Panc1 (cell line): Measurements from ENCODE around the gene ECHS1. TPM values are rescaled to one million over a fixed set of nuclear protein-coding genes. Genes with fewer than 3 reads are reported as not detected.

ENCODE experiments used
- ATAC-seq: fragments of 200-7000 bp; cut with Tn5 transposase; 2 replicates; pipeline ENCODE4 v1.9.1; 2020; ENCODE audit warnings: mild to moderate bottlenecking, moderate library complexity
- BruUV-seq: library from RNA; stranded (reverse); fragments of 400-500 nt; replicated peaks from 2 replicates; lab custom pipeline; 2021; lab: Mats Ljungman, UMichigan
- CTCF ChIA-PET: fragments of 300-600 bp; sonication (Branson Sonifier 250); formaldehyde crosslinking; loops from one replicate; lab custom pipeline; 2022; ENCODE audit warnings: antibody characterized with exemption; lab: Charles Lee
- POLR2A ChIA-PET: fragments of 300-600 bp; sonication (Branson Sonifier 250); formaldehyde crosslinking; loops from one replicate; lab custom pipeline; 2022; ENCODE audit warnings: antibody characterized with exemption; lab: Charles Lee
- DNase-seq: peaks from one replicate; pipeline ENCODE4 v3.0.0-alpha.2; 2010; ENCODE audit warnings: low read depth, low spot score
- H3K27ac ChIP-seq: 2 replicates; pipeline ENCODE4 v1.5.1; 2011; ENCODE audit warnings: mild to moderate bottlenecking, low read length, inconsistent platforms
- H3K27me3 ChIP-seq: fragments of 200-500 bp; sonication (Bioruptor generic); 2 replicates; pipeline ENCODE4 v1.6.0; 2014; ENCODE audit warnings: low read length, inconsistent platforms; ENCODE audit not compliant: control insufficient read depth, insufficient read depth
- H3K36me3 ChIP-seq: fragments of 200-500 bp; sonication (Bioruptor generic); 2 replicates; pipeline ENCODE4 v1.5.1; 2014; ENCODE audit warnings: inconsistent platforms, mild to moderate bottlenecking, low read length, moderate library complexity; ENCODE audit not compliant: control insufficient read depth, insufficient read depth
- H3K4me1 ChIP-seq: 2 replicates; pipeline ENCODE4 v1.5.1; 2011; ENCODE audit warnings: inconsistent platforms, mild to moderate bottlenecking, low read length, moderate library complexity; ENCODE audit not compliant: control insufficient read depth, insufficient read depth
- H3K4me3 ChIP-seq, 2 experiments: 2 replicates each; pipeline ENCODE4 v1.5.1; 2011 to 2012; ENCODE audit warnings: low read depth in 2 of 2, low read length in 2 of 2, mild to moderate bottlenecking in 2 of 2, inconsistent platforms in 1 of 2, moderate library complexity in 1 of 2
- H3K9me3 ChIP-seq: fragments of 200-500 bp; sonication (Bioruptor generic); 2 replicates; pipeline ENCODE4 v1.5.1; 2014; ENCODE audit warnings: low read depth, mild to moderate bottlenecking, inconsistent platforms, low read length, moderate library complexity; ENCODE audit not compliant: control insufficient read depth, insufficient read depth
- CTCF ChIP-seq: fragments of 450-650 bp; IDR thresholded peaks from 2 replicates; pipeline ENCODE4 v1.5.1; 2017; ENCODE audit warnings: mild to moderate bottlenecking
- POLR2AphosphoS5 ChIP-seq: IDR thresholded peaks from 2 replicates; pipeline ENCODE4 v1.6.1; 2012; ENCODE audit warnings: mild to moderate bottlenecking, low read depth, low read length, moderate library complexity
- REST ChIP-seq, 2 experiments: IDR thresholded peaks; 2 replicates each; pipeline ENCODE4 v1.6.1; 2011 to 2012; ENCODE audit warnings: low read depth in 2 of 2, control low read depth in 1 of 2, low read length in 1 of 2, mild to moderate bottlenecking in 1 of 2, moderate library complexity in 1 of 2; ENCODE audit not compliant: insufficient read depth in 1 of 2
- SIN3A ChIP-seq: IDR thresholded peaks from 2 replicates; pipeline ENCODE4 v1.6.1; 2012; ENCODE audit warnings: low read depth, mild to moderate bottlenecking, low read length, moderate library complexity, borderline replicate concordance; ENCODE audit not compliant: insufficient read depth
- TCF7L2 ChIP-seq: IDR thresholded peaks from 2 replicates; pipeline ENCODE4 v1.6.1; 2011; ENCODE audit warnings: mild to moderate bottlenecking, low read depth, low read length, inconsistent platforms
- in situ Hi-C: cut with HindIII; loops from 2 replicates; pipeline ENCODE4 v1.10.0; 2016; ENCODE audit warnings: low sequenced_read_pairs, low pct_unique_long_range_greater_than_20kb
- intact Hi-C: fragments of 100-400 bp; cut with micrococcal nuclease; formaldehyde crosslinking; loops from one replicate; pipeline ENCODE4 v1.10.0; 2022; ENCODE audit not compliant: unreplicated experiment
- total RNA-seq: library from RNA; stranded (reverse); gene quantifications from one replicate; pipeline ENCODE4 v1.2.1, GENCODE V29; 2021; ENCODE audit not compliant: unreplicated experiment

ECHS1 gene
- total RNA-seq, 1 experiment from 2014 or later = 165 TPM

- Histone ChIP-seq H3K4me3 (no peak overlapping the region), H3K36me3 (no peaks in the 10 kb centered on the region), H3K9me3 (no peaks in the 10 kb centered on the region), H3K4me1 (peaks cover 6% of the 10 kb centered on the region; the same call in 1 of the 2 replicates), H3K27me3 (no peaks in the 10 kb centered on the region), H3K27ac (no peak overlapping the region)
- TF ChIP-seq SIN3A = no peak
- no peak for TF ChIP-seq TCF7L2
- no peak for TF ChIP-seq REST (IDR thresholded peaks at IDR 0.05; ENCODE audit: insufficient read depth in 1 of 2, low read depth in 2 of 2, low read length in 1 of 2)
- no peak for TF ChIP-seq POLR2AphosphoS5
- TF ChIP-seq CTCF = no peak
- no TSS peak for BruUV-seq
- ATAC-seq (no peak), DNase-seq (no peak)
- in situ Hi-C loops (no loop called here), intact Hi-C loops (no loop called here)
- ChIA-PET CTCF (no interaction called here), POLR2A (no interaction called here)
These were observed 17.2 kb downstream of the ECHS1 start for GRCh38 chr10:133355991-133356390.

DNA sequence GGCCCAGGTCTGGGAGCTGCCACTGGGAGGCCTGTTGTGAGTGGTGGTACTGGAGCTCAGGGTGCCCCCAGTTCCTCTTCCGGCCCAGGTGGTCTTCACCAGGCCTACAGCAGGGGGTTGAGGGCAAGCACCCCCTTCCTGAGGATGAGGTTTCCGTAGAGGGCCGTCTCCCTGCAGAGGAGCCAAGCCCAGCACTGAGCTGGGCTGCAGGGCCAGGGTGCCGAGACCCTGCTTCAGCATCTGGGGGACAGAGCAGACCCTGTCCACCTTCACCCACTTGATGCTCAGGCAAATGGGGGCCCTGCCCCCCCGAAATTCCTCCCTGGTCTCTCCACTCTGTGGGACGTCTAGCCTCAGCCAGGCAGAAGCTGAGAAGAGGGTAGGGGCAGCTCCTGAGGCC is 17.9 kb downstream of the ECHS1 start:
- in situ Hi-C loops = no loop called here
- Histone ChIP-seq H3K27me3 (no peaks in the 10 kb centered on the region), H3K4me3 (no peak overlapping the region), H3K27ac (no peak overlapping the region), H3K4me1 (peaks cover 7% of the 10 kb centered on the region; the same call in 1 of the 2 replicates), H3K36me3 (no peaks in the 10 kb centered on the region), H3K9me3 (no peaks in the 10 kb centered on the region)
- intact Hi-C loops = no loop called here
- DNase-seq (no peak), ATAC-seq (no peak)
- no peak for TF ChIP-seq CTCF
- TF ChIP-seq REST (IDR thresholded peaks at IDR 0.05; ENCODE audit: insufficient read depth in 1 of 2, low read depth in 2 of 2, low read length in 1 of 2) = no peak
- TF ChIP-seq POLR2AphosphoS5 = no peak
- TF ChIP-seq SIN3A = no peak
- no peak for TF ChIP-seq TCF7L2
- no TSS peak for BruUV-seq
- CTCF ChIA-PET = no interaction called here
- POLR2A ChIA-PET = no interaction called here
